ENCODE results near the gene LIN52.

Gene LIN52

GRCh38 chr14:74077401-74077800 is 7.4 kb upstream of the LIN52 start:
- no peak overlapping the region for H3K4me3 ChIP-seq (ENCODE audit: low read length)
- no peak overlapping the region for H3K9ac ChIP-seq (ENCODE audit: low read length)
- no peaks in the 10 kb centered on the region for H3K79me1 ChIP-seq (ENCODE audit: low read length)
- no peak overlapping the region for H3K23ac ChIP-seq (ENCODE audit: low read length)
- DNase-seq: no peak
- H3K56ac ChIP-seq (ENCODE audit: low read length): no peak overlapping the region
- no peaks in the 10 kb centered on the region for H3K79me2 ChIP-seq (ENCODE audit: control insufficient read depth, insufficient read depth, low read length)
- H3K27me3 ChIP-seq (ENCODE audit: insufficient read depth, low read length, poor library complexity): no peaks in the 10 kb centered on the region
- H3K4me2 ChIP-seq (ENCODE audit: low read length): no peak overlapping the region
- H3K4ac ChIP-seq (ENCODE audit: low read depth, low read length): no peak overlapping the region
- H2AK5ac ChIP-seq (ENCODE audit: low read length): no peak overlapping the region
- H4K8ac ChIP-seq (ENCODE audit: low read depth, low read length): no peak overlapping the region
- H2BK15ac ChIP-seq (replicated peaks; ENCODE audit: low read depth): no peak overlapping the region
- H3K27ac ChIP-seq (ENCODE audit: low read depth, low read length): no peak overlapping the region
- H2BK5ac ChIP-seq (ENCODE audit: low read length): no peak overlapping the region
- H3K36me3 ChIP-seq (ENCODE audit: control insufficient read depth, insufficient read depth, low read length): no peaks in the 10 kb centered on the region
- H2BK120ac ChIP-seq (ENCODE audit: low read depth, low read length): no peak overlapping the region
- no peaks in the 10 kb centered on the region for H3K4me1 ChIP-seq (ENCODE audit: control insufficient read depth, low read depth, low read length)
- H3K18ac ChIP-seq (ENCODE audit: low read length): no peak overlapping the region
- no CpG with 5 or more reads among the region's 1 CpG for WGBS (ENCODE audit: extremely low coverage, insufficient coverage, low lambda C conversion rate)
- H4K5ac ChIP-seq (ENCODE audit: low read length): no peak overlapping the region

- Histone ChIP-seq H2BK15ac (replicated peaks; ENCODE audit: low read depth) (no peak overlapping the region), H3K36me3 (ENCODE audit: control insufficient read depth, insufficient read depth, low read length) (no peaks in the 10 kb centered on the region)
- WGBS (ENCODE audit: extremely low coverage, insufficient coverage, low lambda C conversion rate): no CpG with 5 or more reads among the region's 4 CpGs
These were observed 3.8 kb upstream of the LIN52 start for GRCh38 chr14:74080820-74081460.

GRCh38 chr14:74081491-74081890 is 3.3 kb upstream of the LIN52 start:
- H3K9ac ChIP-seq (ENCODE audit: low read length): no peak overlapping the region
- H3K23ac ChIP-seq (ENCODE audit: low read length): no peak overlapping the region
- H3K4me1 ChIP-seq (ENCODE audit: control insufficient read depth, low read depth, low read length): peaks cover 5% of the 10 kb centered on the region
- H2BK5ac ChIP-seq (ENCODE audit: low read length): no peak overlapping the region
- H2BK120ac ChIP-seq (ENCODE audit: low read depth, low read length): no peak overlapping the region
- peaks cover 3% of the 10 kb centered on the region for H3K79me2 ChIP-seq (ENCODE audit: control insufficient read depth, insufficient read depth, low read length)
- no peak overlapping the region for H2BK15ac ChIP-seq (replicated peaks; ENCODE audit: low read depth)
- no peaks in the 10 kb centered on the region for H3K79me1 ChIP-seq (ENCODE audit: low read length)
- no peak overlapping the region for H4K8ac ChIP-seq (ENCODE audit: low read depth, low read length)
- no peak overlapping the region for H2AK5ac ChIP-seq (ENCODE audit: low read length)
- WGBS (ENCODE audit: extremely low coverage, insufficient coverage, low lambda C conversion rate): no CpG with 5 or more reads among the region's 3 CpGs
- H3K4me2 ChIP-seq (ENCODE audit: low read length): no peak overlapping the region
- no peaks in the 10 kb centered on the region for H3K36me3 ChIP-seq (ENCODE audit: control insufficient read depth, insufficient read depth, low read length)
- no peak for DNase-seq
- H3K27ac ChIP-seq (ENCODE audit: low read depth, low read length): no peak overlapping the region
- H3K4me3 ChIP-seq (ENCODE audit: low read length): no peak overlapping the region
- no peaks in the 10 kb centered on the region for H3K27me3 ChIP-seq (ENCODE audit: insufficient read depth, low read length, poor library complexity)
- no peak overlapping the region for H4K5ac ChIP-seq (ENCODE audit: low read length)
- no peak overlapping the region for H3K18ac ChIP-seq (ENCODE audit: low read length)
- no peak overlapping the region for H3K4ac ChIP-seq (ENCODE audit: low read depth, low read length)
- H3K56ac ChIP-seq (ENCODE audit: low read length): no peak overlapping the region

More at GRCh38 chr14:74080820-74081460, 3.8 kb upstream of the LIN52 start:
- peaks cover 5% of the 10 kb centered on the region for H3K4me1 ChIP-seq (ENCODE audit: control insufficient read depth, low read depth, low read length)
- H3K4me2 ChIP-seq (ENCODE audit: low read length): no peak overlapping the region
- H4K8ac ChIP-seq (ENCODE audit: low read depth, low read length): no peak overlapping the region
- H2BK120ac ChIP-seq (ENCODE audit: low read depth, low read length): no peak overlapping the region
- H4K5ac ChIP-seq (ENCODE audit: low read length): no peak overlapping the region
- H2BK5ac ChIP-seq (ENCODE audit: low read length): no peak overlapping the region
- no peak overlapping the region for H3K56ac ChIP-seq (ENCODE audit: low read length)
- no peak overlapping the region for H3K4me3 ChIP-seq (ENCODE audit: low read length)
- no peak overlapping the region for H2AK5ac ChIP-seq (ENCODE audit: low read length)
- H3K4ac ChIP-seq (ENCODE audit: low read depth, low read length): no peak overlapping the region
- peaks cover 3% of the 10 kb centered on the region for H3K79me2 ChIP-seq (ENCODE audit: control insufficient read depth, insufficient read depth, low read length)
- H3K79me1 ChIP-seq (ENCODE audit: low read length): no peaks in the 10 kb centered on the region
- DNase-seq: no peak
- H3K18ac ChIP-seq (ENCODE audit: low read length): no peak overlapping the region
- H3K27ac ChIP-seq (ENCODE audit: low read depth, low read length): no peak overlapping the region
- H3K27me3 ChIP-seq (ENCODE audit: insufficient read depth, low read length, poor library complexity): no peaks in the 10 kb centered on the region
- peak overlapping the region; percentile 66 for H3K23ac ChIP-seq (ENCODE audit: low read length)
- H3K9ac ChIP-seq (ENCODE audit: low read length): no peak overlapping the region

GRCh38 chr14:74083161-74083560 is 1.6 kb upstream of the LIN52 start:
- Histone ChIP-seq H3K23ac (ENCODE audit: low read length) (no peak overlapping the region), H3K36me3 (ENCODE audit: control insufficient read depth, insufficient read depth, low read length) (no peaks in the 10 kb centered on the region), H3K4me2 (ENCODE audit: low read length) (peak overlapping the region; percentile 92), H3K27me3 (ENCODE audit: insufficient read depth, low read length, poor library complexity) (no peaks in the 10 kb centered on the region), H3K4me1 (ENCODE audit: control insufficient read depth, low read depth, low read length) (peaks cover 5% of the 10 kb centered on the region), H3K79me2 (ENCODE audit: control insufficient read depth, insufficient read depth, low read length) (peaks cover 3% of the 10 kb centered on the region), H3K4ac (ENCODE audit: low read depth, low read length) (no peak overlapping the region), H2BK5ac (ENCODE audit: low read length) (no peak overlapping the region), H2BK15ac (replicated peaks; ENCODE audit: low read depth) (no peak overlapping the region), H2AK5ac (ENCODE audit: low read length) (no peak overlapping the region), H3K56ac (ENCODE audit: low read length) (peak overlapping the region; percentile 94), H3K9ac (ENCODE audit: low read length) (peak overlapping the region; percentile 80), H2BK120ac (ENCODE audit: low read depth, low read length) (no peak overlapping the region), H3K79me1 (ENCODE audit: low read length) (no peaks in the 10 kb centered on the region), H3K27ac (ENCODE audit: low read depth, low read length) (no peak overlapping the region), H3K4me3 (ENCODE audit: low read length) (no peak overlapping the region), H4K5ac (ENCODE audit: low read length) (no peak overlapping the region), H3K18ac (ENCODE audit: low read length) (no peak overlapping the region), H4K8ac (ENCODE audit: low read depth, low read length) (no peak overlapping the region)
- peak; percentile 28 for DNase-seq
- WGBS (ENCODE audit: extremely low coverage, insufficient coverage, low lambda C conversion rate): no CpG with 5 or more reads among the region's 3 CpGs

- no peak overlapping the region for H4K8ac ChIP-seq (ENCODE audit: low read depth, low read length)
- peak overlapping the region; percentile 92 for H3K4me2 ChIP-seq (ENCODE audit: low read length)
- no peak for DNase-seq
- H4K5ac ChIP-seq (ENCODE audit: low read length): no peak overlapping the region
- no peaks in the 10 kb centered on the region for H3K79me1 ChIP-seq (ENCODE audit: low read length)
- no peak overlapping the region for H3K18ac ChIP-seq (ENCODE audit: low read length)
- H3K79me2 ChIP-seq (ENCODE audit: control insufficient read depth, insufficient read depth, low read length): peaks cover 3% of the 10 kb centered on the region
- no peak overlapping the region for H2BK15ac ChIP-seq (replicated peaks; ENCODE audit: low read depth)
- no peak overlapping the region for H2AK5ac ChIP-seq (ENCODE audit: low read length)
- no peak overlapping the region for H2BK120ac ChIP-seq (ENCODE audit: low read depth, low read length)
- no peaks in the 10 kb centered on the region for H3K36me3 ChIP-seq (ENCODE audit: control insufficient read depth, insufficient read depth, low read length)
- H2BK5ac ChIP-seq (ENCODE audit: low read length): no peak overlapping the region
- peak overlapping the region; percentile 79 for H3K4me3 ChIP-seq (ENCODE audit: low read length)
- H3K4ac ChIP-seq (ENCODE audit: low read depth, low read length): no peak overlapping the region
- peak overlapping the region; percentile 80 for H3K9ac ChIP-seq (ENCODE audit: low read length)
- H3K56ac ChIP-seq (ENCODE audit: low read length): peak overlapping the region; percentile 94
- WGBS (ENCODE audit: extremely low coverage, insufficient coverage, low lambda C conversion rate): no CpG with 5 or more reads among the region's 15 CpGs
- H3K27ac ChIP-seq (ENCODE audit: low read depth, low read length): peak overlapping the region; percentile 1
- H3K23ac ChIP-seq (ENCODE audit: low read length): no peak overlapping the region
- H3K27me3 ChIP-seq (ENCODE audit: insufficient read depth, low read length, poor library complexity): no peaks in the 10 kb centered on the region
- peaks cover 5% of the 10 kb centered on the region for H3K4me1 ChIP-seq (ENCODE audit: control insufficient read depth, low read depth, low read length)
These were observed 926 bp upstream of the LIN52 start for GRCh38 chr14:74083784-74084276.
